Activated CD4-positive, alpha-beta memory T cell treated with anti-CD3 and anti-CD28 coated beads, Interleukin-2, amount 10 ng/mL, durations not matched to agents 7 days and 5 days (primary cell): ENCODE results near the gene SFI1. TPM values are rescaled to one million over a fixed set of nuclear protein-coding genes. Genes with fewer than 3 reads are reported as not detected.
"Not testable (repeated sequence)": the region's sequence is repeated elsewhere in the genome, so short reads cannot be mapped to it uniquely, and the experiment has no call there.

Source experiments
- CTCF ChIA-PET: fragments of 350-600 bp; sonication (Branson Sonifier 250); formaldehyde crosslinking; loops from one replicate; lab custom pipeline; 2021; ENCODE audit warnings: antibody characterized with exemption, inconsistent platforms; lab: Charles Lee
- POLR2A ChIA-PET: fragments of 350-600 bp; sonication (Branson Sonifier 250); formaldehyde crosslinking; loops from one replicate; lab custom pipeline; 2021; ENCODE audit warnings: antibody characterized with exemption; lab: Charles Lee
- DNase-seq: peaks from one replicate; pipeline ENCODE4 v3.0.0-alpha.2; 2020
- H3K27ac Mint-ChIP-seq: one replicate; pipeline ENCODE4 v1.8.0; 2021; ENCODE audit warnings: mild to moderate bottlenecking, mixed read lengths
- H3K27me3 Mint-ChIP-seq: one replicate; pipeline ENCODE4 v1.8.0; 2021; ENCODE audit warnings: mixed read lengths
- H3K36me3 Mint-ChIP-seq: one replicate; pipeline ENCODE4 v1.8.0; 2021; ENCODE audit warnings: low read depth, mixed read lengths
- H3K4me1 Mint-ChIP-seq: one replicate; pipeline ENCODE4 v1.8.0; 2021; ENCODE audit warnings: mixed read lengths
- H3K4me3 Mint-ChIP-seq: one replicate; pipeline ENCODE4 v1.8.0; 2021; ENCODE audit warnings: mild to moderate bottlenecking, mixed read lengths
- H3K9me3 Mint-ChIP-seq: one replicate; pipeline ENCODE4 v1.8.0; 2021; ENCODE audit warnings: mixed read lengths
- total RNA-seq, 2 experiments: library from RNA; stranded (reverse); gene quantifications; one replicate each; pipeline ENCODE4 v1.2.3, GENCODE V29; 2021

The SFI1 gene
- total RNA-seq, 2 experiments from 2014 or later: 140 to 145 TPM

DNA sequence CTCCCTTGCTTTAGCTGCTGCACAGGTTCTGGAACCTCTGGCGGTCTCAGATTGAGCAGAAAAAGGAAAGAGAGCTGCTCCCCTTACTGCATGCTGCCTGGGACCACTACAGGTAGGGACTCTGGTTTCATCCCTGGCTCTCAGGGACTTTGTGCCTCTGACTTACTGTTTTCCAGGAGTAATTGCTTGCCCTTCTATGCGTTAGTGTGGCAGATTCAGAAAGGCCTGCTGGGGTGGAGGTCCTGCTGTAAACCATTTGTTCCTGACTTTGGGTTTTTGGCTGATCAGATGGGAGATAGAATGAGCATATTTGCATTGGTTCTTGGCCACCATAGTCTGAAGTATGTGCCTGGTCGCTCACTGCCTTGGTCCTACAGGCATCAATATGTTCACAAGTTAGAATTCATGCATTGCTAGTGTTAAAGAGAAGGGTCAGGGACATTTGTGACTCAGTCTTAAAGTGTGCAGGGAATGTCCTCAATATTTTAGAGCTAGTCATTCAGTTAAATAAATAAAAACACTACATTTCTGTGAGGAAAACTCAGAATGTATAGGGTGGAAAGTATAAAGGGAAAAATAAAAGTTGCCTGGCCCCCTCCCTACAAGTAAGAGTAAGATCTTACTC, 87.6 kb downstream of the SFI1 start:
- Mint-ChIP-seq H3K27me3 (no peaks in the 10 kb centered on the region), H3K4me1 (peaks cover 50% of the 10 kb centered on the region), H3K27ac (peak overlapping the region; percentile 70), H3K4me3 (no peak overlapping the region), H3K9me3 (no peaks in the 10 kb centered on the region), H3K36me3 (peaks cover 64% of the 10 kb centered on the region)
- DNase-seq: no peak
- POLR2A ChIA-PET: interaction anchor here (1.0 to 3.8 kb wide), 4 partner anchors 10 to 94 kb away, joined by 3 to 15 read pairs (median 5); partner anchors contain the start of gene EIF4ENIF1
- CTCF ChIA-PET: interaction anchor here (1.3 to 3.4 kb wide), 3 partner anchors 12 to 88 kb away, joined by 3 to 11 read pairs (median 3); partner anchors contain the start of gene SFI1

DNA sequence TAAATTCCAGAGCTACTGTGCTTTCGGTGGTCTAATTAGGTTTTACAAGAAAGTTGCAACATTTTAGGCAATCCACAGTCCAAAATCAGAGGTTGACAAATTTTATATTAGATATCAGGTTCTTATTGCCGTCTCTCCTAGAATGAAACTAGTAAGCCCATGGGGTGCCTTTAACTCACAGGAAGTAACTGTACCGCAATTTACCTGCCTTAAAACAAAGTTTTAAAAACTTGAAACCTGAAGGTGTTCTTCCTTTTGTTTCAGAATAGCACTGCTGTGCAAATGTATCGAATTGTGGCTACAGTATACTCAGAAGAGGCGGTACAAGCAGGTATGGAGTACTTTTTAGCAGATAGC, 88.4 kb downstream of the SFI1 start:
- H3K27me3 Mint-ChIP-seq: no peaks in the 10 kb centered on the region
- H3K9me3 Mint-ChIP-seq: no peaks in the 10 kb centered on the region
- H3K4me1 Mint-ChIP-seq: peaks cover 50% of the 10 kb centered on the region
- H3K4me3 Mint-ChIP-seq: no peak overlapping the region
- DNase-seq: no peak
- peaks cover 69% of the 10 kb centered on the region for H3K36me3 Mint-ChIP-seq
- CTCF ChIA-PET: interaction anchor here (0.6 to 3.4 kb wide), 3 partner anchors 28 to 818 kb away, joined by 3 to 11 read pairs (median 4); no protein-coding TSS in a partner anchor
- peak overlapping the region; percentile 70 for H3K27ac Mint-ChIP-seq
- POLR2A ChIA-PET: interaction anchor here (0.8 to 3.8 kb wide), 6 partner anchors 10 to 95 kb away, joined by 3 to 15 read pairs (median 3); partner anchors contain the start of genes EIF4ENIF1 and PISD

DNA sequence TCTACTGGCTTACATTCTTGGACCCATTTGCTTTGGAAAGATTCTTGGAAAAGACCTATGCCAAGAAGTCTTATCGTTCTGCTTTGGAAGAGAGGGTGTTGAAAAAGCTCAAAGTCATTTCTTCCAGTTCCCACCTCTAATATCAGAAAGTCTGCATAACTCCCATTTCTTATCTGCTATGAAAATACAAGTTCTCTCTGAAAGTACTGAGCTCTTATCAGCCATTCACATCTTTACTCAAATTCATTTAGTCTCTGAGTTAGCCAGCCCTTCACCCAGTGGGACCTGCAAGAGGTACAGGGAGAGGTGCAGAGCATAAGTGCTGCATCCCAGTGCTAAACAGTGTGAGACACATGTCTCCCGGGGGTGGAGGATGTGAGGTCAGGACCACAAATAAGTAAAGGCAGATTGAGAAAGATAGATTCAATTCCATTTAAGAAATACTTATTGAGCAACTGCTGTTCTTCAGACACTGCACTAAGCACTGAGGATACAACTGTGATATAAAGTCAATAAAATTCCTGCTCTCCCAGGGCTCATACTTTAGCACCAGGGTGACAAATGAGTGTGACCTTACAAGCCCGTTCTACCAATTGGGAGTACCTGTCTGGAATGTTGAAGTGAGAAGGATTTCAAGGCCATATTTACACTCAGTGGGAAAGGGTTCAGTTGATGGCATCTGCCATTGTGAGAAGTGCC, 89.0 kb downstream of the SFI1 start:
- peak overlapping the region; percentile 70 for H3K27ac Mint-ChIP-seq
- CTCF ChIA-PET: interaction anchor here (0.6 to 3.4 kb wide), 3 partner anchors 29 to 819 kb away, joined by 3 to 11 read pairs (median 4); no protein-coding TSS in a partner anchor
- POLR2A ChIA-PET: interaction anchor here (0.8 to 3.8 kb wide), 5 partner anchors 10 to 96 kb away, joined by 3 to 15 read pairs (median 3); partner anchors contain the start of genes EIF4ENIF1 and PISD
- H3K27me3 Mint-ChIP-seq: no peaks in the 10 kb centered on the region
- peak; percentile 32 for DNase-seq
- peaks cover 50% of the 10 kb centered on the region for H3K4me1 Mint-ChIP-seq
- peak overlapping the region; percentile 8 for H3K4me3 Mint-ChIP-seq
- H3K9me3 Mint-ChIP-seq: no peaks in the 10 kb centered on the region
- peaks cover 67% of the 10 kb centered on the region for H3K36me3 Mint-ChIP-seq

DNA sequence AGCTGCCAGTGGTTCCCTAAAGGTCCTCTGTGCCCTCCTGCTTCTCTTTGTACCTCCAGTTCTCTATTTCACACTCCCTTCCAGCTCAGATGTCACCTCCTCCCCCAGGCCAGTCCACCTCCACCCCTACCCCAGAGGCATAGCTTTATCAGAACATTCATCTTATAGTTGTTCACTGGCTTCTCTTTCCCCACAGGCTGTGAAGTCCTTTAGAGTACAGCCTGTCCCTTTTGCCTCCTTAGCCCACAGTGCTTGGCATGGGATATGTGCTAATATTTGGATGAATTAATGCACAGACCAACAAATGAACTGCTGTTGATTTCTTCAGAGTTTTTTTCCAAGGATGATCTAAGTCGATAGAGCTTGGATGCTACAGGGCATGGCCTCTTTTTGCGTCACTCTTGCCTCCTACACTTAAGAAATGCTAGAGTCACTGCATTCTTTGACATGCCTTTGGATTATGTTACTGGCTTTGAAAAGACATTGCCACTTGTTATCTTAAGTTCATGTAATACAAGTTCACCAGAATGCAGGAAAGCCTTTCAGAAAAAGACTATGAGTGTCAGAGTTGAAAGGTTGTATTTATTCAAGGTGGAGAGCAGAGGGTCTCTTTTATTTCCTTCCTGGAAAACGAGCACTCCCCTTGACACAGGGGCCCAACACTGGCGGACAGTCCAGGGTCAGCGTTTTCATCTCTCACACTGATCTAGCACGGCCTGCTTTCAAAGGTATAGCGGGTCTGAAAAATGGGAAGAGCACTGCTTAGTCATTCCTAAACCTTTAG, 90.0 kb downstream of the SFI1 start:
- Mint-ChIP-seq H3K27me3 (no peaks in the 10 kb centered on the region), H3K9me3 (no peaks in the 10 kb centered on the region), H3K4me3 (no peak overlapping the region), H3K27ac (peak overlapping the region; percentile 70), H3K4me1 (peaks cover 50% of the 10 kb centered on the region), H3K36me3 (peaks cover 72% of the 10 kb centered on the region)
- ChIA-PET CTCF (interaction anchor here (3.4 kb wide), 1 partner anchor 30 kb away, joined by 11 read pairs; no protein-coding TSS in a partner anchor), POLR2A (interaction anchor here (1.2 to 3.8 kb wide), 2 partner anchors 44 to 47 kb away, joined by 3 to 15 read pairs; no protein-coding TSS in a partner anchor)
- DNase-seq: no peak

DNA sequence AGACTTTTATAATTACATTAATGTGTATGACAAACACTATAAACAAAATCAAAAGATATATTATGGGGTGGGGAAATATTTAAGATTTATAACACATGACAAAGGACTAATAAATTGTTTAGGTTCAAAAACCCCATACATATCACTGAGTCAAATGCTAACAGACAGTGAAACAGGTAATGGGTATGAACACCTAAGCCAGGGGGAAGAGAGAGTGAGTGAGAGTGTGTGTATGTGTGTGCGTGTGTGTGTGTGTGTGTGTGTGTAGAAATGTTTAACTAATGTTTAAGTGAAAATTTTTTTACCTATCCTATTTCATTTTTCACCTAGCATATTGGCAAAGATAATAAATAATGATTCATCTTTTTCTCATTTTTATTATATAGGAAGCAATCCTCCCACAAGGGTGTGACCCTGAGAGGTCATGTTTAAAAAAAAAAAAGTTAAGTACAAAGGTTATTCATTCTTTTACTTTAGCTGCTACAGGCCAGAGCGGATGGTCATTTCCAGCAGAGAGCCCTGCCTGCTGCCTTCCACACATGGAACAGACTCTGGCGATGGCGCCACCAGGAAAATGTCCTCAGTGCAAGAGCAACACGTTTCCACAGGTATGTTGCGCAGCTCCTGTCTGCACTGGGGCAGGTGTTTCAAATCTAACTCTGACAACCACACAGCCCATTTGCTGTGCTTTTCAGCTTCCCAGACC, 92.8 kb downstream of the SFI1 start:
- Mint-ChIP-seq H3K4me3 (no peak overlapping the region), H3K27me3 (no peaks in the 10 kb centered on the region), H3K9me3 (no peaks in the 10 kb centered on the region), H3K36me3 (peaks cover 57% of the 10 kb centered on the region), H3K27ac (no peak overlapping the region), H3K4me1 (peaks cover 30% of the 10 kb centered on the region)
- ChIA-PET CTCF (no interaction called here), POLR2A (interaction anchor here (1.0 kb wide), 1 partner anchor 33 kb away, joined by 3 read pairs; no protein-coding TSS in a partner anchor)
- no peak for DNase-seq

DNA sequence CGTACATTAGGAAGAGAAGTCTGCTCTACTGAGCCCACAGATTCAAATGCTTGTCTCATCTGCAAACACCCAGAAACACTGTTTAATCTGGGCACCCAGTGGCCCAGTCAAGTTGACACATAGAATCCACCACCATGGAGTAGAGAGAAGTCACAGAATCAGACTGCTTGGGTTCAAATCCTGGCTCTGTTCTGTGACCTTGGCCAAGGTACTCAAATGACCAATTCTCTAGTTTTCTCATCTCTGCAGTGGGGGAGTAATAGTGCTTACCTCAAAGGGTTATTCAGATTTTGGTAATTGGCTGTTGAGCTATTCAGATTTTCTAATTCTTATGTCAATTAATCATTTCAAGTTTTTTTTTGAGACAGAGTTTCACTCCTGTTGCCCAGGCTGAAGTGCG, 93.8 kb downstream of the SFI1 start:
- H3K27me3 Mint-ChIP-seq, DNase-seq, CTCF ChIA-PET, H3K27ac Mint-ChIP-seq, H3K9me3 Mint-ChIP-seq, H3K4me3 Mint-ChIP-seq, POLR2A ChIA-PET: not testable (repeated sequence)
- Mint-ChIP-seq H3K4me1 (peaks cover 19% of the 10 kb centered on the region), H3K36me3 (peaks cover 47% of the 10 kb centered on the region)

DNA sequence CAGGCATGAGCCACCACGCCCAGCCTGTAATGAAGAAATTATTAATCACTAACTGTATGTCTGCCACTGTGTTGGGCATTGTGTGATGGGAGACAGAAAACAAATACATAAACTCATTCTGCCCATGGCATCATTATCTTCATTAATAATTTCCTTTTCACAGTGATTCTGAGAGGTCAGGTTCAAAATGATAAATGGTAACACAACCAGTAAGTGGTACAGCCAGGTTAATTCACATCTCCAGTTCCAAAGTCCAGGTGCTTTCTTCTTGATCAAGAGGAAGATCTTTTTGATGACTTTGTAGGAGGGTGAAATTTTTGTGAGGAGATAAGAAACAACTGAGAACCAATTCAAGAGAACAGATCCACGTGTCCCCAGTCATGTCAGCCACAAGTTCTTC, 98.9 kb downstream of the SFI1 start:
- no peaks in the 10 kb centered on the region for H3K27me3 Mint-ChIP-seq
- no peaks in the 10 kb centered on the region for H3K4me1 Mint-ChIP-seq
- H3K36me3 Mint-ChIP-seq: peaks cover 21% of the 10 kb centered on the region
- ChIA-PET CTCF (interaction anchor here (1.0 kb wide), 1 partner anchor 12 kb away, joined by 3 read pairs; no protein-coding TSS in a partner anchor), POLR2A (interaction anchor here (1.8 kb wide), 1 partner anchor 11 kb away, joined by 7 read pairs; no protein-coding TSS in a partner anchor)
- no peak overlapping the region for H3K4me3 Mint-ChIP-seq
- no peak overlapping the region for H3K27ac Mint-ChIP-seq
- DNase-seq: no peak
- no peaks in the 10 kb centered on the region for H3K9me3 Mint-ChIP-seq

- Mint-ChIP-seq H3K36me3 (peaks cover 33% of the 10 kb centered on the region), H3K27me3 (no peaks in the 10 kb centered on the region), H3K27ac (no peak overlapping the region), H3K9me3 (no peaks in the 10 kb centered on the region), H3K4me3 (no peak overlapping the region), H3K4me1 (no peaks in the 10 kb centered on the region)
- POLR2A ChIA-PET: no interaction called here
- DNase-seq: no peak
- CTCF ChIA-PET: no interaction called here
Measured at GRCh38 chr22:31602259-31602952, 106.1 kb downstream of the SFI1 start.

GRCh38 chr22:31603081-31603525, 106.8 kb downstream of the SFI1 start:
- POLR2A ChIA-PET: no interaction called here
- CTCF ChIA-PET: interaction anchor here (1.1 kb wide), 1 partner anchor 27 kb away, joined by 3 read pairs; no protein-coding TSS in a partner anchor

DNA sequence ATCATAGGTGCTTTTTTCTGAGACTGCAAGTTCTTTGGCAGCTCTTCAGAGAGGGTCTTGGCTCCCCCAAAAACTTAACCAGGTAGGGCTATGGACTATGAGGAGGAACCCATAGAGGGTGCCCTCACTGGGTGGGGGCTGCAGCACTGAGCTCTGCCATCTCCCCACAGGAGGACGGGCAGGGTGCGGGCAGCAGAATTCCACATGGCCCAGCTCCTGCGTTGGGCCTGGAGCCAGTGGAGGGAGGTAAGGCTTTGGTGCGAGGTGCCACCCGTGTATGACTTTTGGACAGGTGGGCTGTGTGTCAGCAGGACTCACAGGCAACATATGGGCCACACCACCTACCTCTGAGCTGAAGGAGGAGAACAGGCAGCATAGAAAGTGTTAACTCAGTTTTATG, 107.2 kb downstream of the SFI1 start:
- Mint-ChIP-seq H3K27me3 (no peaks in the 10 kb centered on the region), H3K4me3 (no peak overlapping the region), H3K36me3 (peaks cover 36% of the 10 kb centered on the region), H3K9me3 (no peaks in the 10 kb centered on the region), H3K4me1 (no peaks in the 10 kb centered on the region), H3K27ac (no peak overlapping the region)
- POLR2A ChIA-PET: interaction anchor here (1.0 kb wide), 1 partner anchor 27 kb away, joined by 3 read pairs; no protein-coding TSS in a partner anchor
- CTCF ChIA-PET: interaction anchor here (1.1 kb wide), 1 partner anchor 27 kb away, joined by 3 read pairs; no protein-coding TSS in a partner anchor
- no peak for DNase-seq

More at GRCh38 chr22:31603081-31603525, 106.8 kb downstream of the SFI1 start:
- no peaks in the 10 kb centered on the region for H3K4me1 Mint-ChIP-seq
- peaks cover 32% of the 10 kb centered on the region for H3K36me3 Mint-ChIP-seq
- no peak overlapping the region for H3K27ac Mint-ChIP-seq
- no peaks in the 10 kb centered on the region for H3K9me3 Mint-ChIP-seq
- no peak for DNase-seq
- H3K27me3 Mint-ChIP-seq: no peaks in the 10 kb centered on the region
- H3K4me3 Mint-ChIP-seq: no peak overlapping the region

- ChIA-PET POLR2A (interaction anchor here (0.9 to 1.1 kb wide), 3 partner anchors 9 to 27 kb away, joined by 3 read pairs; no protein-coding TSS in a partner anchor), CTCF (interaction anchor here (1.1 kb wide), 1 partner anchor 26 kb away, joined by 3 read pairs; no protein-coding TSS in a partner anchor)
- Mint-ChIP-seq H3K36me3 (peaks cover 36% of the 10 kb centered on the region), H3K27ac (no peak overlapping the region), H3K27me3 (no peaks in the 10 kb centered on the region), H3K4me1 (no peaks in the 10 kb centered on the region), H3K4me3 (no peak overlapping the region), H3K9me3 (no peaks in the 10 kb centered on the region)
- no peak for DNase-seq
Measured at GRCh38 chr22:31604137-31604705, 107.9 kb downstream of the SFI1 start.
